Spinal cord (tissue), 10 donors: ENCODE results near the gene ZFP62. TPM values are rescaled to one million over a fixed set of nuclear protein-coding genes. Genes with fewer than 3 reads are reported as not detected.

Source experiments
- DNase-seq, 6 donors: peaks; one replicate each; pipeline versions ENCODE4 v3.0.0 to v3.0.0-alpha.2; 2013 to 2015; ENCODE audit warnings: low spot score in 6 of 6, low read depth in 4 of 6
- H3K27ac ChIP-seq: one replicate; pipeline ENCODE4 v1.5.1; 2013; ENCODE audit warnings: low read depth, low read length, control low read depth
- H3K27me3 ChIP-seq: one replicate; pipeline ENCODE4 v1.6.1; 2013; ENCODE audit warnings: low read length; ENCODE audit not compliant: control insufficient read depth, insufficient read depth
- H3K36me3 ChIP-seq: one replicate; pipeline ENCODE4 v1.6.1; 2013; ENCODE audit warnings: low read length; ENCODE audit not compliant: control insufficient read depth, insufficient read depth
- H3K4me1 ChIP-seq: one replicate; pipeline ENCODE4 v1.6.1; 2013; ENCODE audit warnings: low read length; ENCODE audit not compliant: control insufficient read depth, insufficient read depth
- H3K4me3 ChIP-seq: one replicate; pipeline ENCODE4 v1.5.1; 2013; ENCODE audit warnings: low read depth, low read length, control low read depth
- H3K9me3 ChIP-seq: one replicate; pipeline ENCODE4 v1.6.1; 2013; ENCODE audit warnings: low read length; ENCODE audit not compliant: control insufficient read depth, insufficient read depth
- WGBS: methylation state at CpG from one replicate; pipeline ENCODE4 v1.1.5; 2013; ENCODE audit warnings: missing lambda C conversion rate; ENCODE audit not compliant: insufficient coverage; 5-methylcytosine and 5-hydroxymethylcytosine counted together
- polyA plus RNA-seq, 2 donors: library from polyadenylated mRNA; unstranded; fragments of 120-200 nt; gene quantifications; one replicate each; pipeline ENCODE4 v1.2.1, GENCODE V29; 2013; ENCODE audit not compliant: insufficient read length in 2 of 2
- total RNA-seq, 2 donors: library from RNA; depleted of rRNA in 1 of 2; stranded (reverse); fragments of 120-200 nt in 1 of 2; fragments of >200 nt in 1 of 2; gene quantifications; one replicate each; pipeline versions ENCODE4 v1.2.3 to v1.2.4, GENCODE V29; 2013 to 2014
- donor health status: healthy.

The ZFP62 gene
- total and polyA plus RNA-seq, 4 donors = 34.1 to 46.2 (median 38.8) TPM

GRCh38 chr5:180870276-180871068 is 9.4 kb upstream of the ZFP62 start:
- H3K27me3 ChIP-seq = no peaks in the 10 kb centered on the region
- no peaks in the 10 kb centered on the region for H3K4me1 ChIP-seq
- no peaks in the 10 kb centered on the region for H3K9me3 ChIP-seq
- no peak overlapping the region for H3K4me3 ChIP-seq
- H3K36me3 ChIP-seq = no peaks in the 10 kb centered on the region
- no peak for DNase-seq
- 69% methylated on average over 9 of the region's 16 CpGs for WGBS
- H3K27ac ChIP-seq = no peak overlapping the region

- Histone ChIP-seq H3K36me3 (no peaks in the 10 kb centered on the region), H3K27me3 (no peaks in the 10 kb centered on the region), H3K4me3 (no peak overlapping the region), H3K9me3 (no peaks in the 10 kb centered on the region), H3K4me1 (no peaks in the 10 kb centered on the region), H3K27ac (no peak overlapping the region)
- DNase-seq = no peak
- no CpG with 5 or more reads among the region's 1 CpG for WGBS
Observed at GRCh38 chr5:180869587-180869986, 8.5 kb upstream of the ZFP62 start.

- 0% methylated on average over 1 of the region's 3 CpGs for WGBS
- Histone ChIP-seq H3K4me3 (no peak overlapping the region), H3K4me1 (no peaks in the 10 kb centered on the region), H3K9me3 (no peaks in the 10 kb centered on the region), H3K36me3 (no peaks in the 10 kb centered on the region), H3K27ac (no peak overlapping the region), H3K27me3 (no peaks in the 10 kb centered on the region)
- peak in 5 of 6 donors; percentile 33 to 88 (median 66) for DNase-seq
Observed at GRCh38 chr5:180868960-180869359, 7.9 kb upstream of the ZFP62 start.

GRCh38 chr5:180866985-180867384 is 5.9 kb upstream of the ZFP62 start:
- WGBS = 87% methylated on average over 7 of the region's 10 CpGs
- Histone ChIP-seq H3K27ac (no peak overlapping the region), H3K27me3 (no peaks in the 10 kb centered on the region), H3K36me3 (no peaks in the 10 kb centered on the region), H3K4me3 (no peak overlapping the region), H3K9me3 (no peaks in the 10 kb centered on the region), H3K4me1 (no peaks in the 10 kb centered on the region)
- DNase-seq = no peak

- no peak overlapping the region for H3K27ac ChIP-seq
- DNase-seq = peak in 1 of 6 donors; percentile 6
Observed at GRCh38 chr5:180865981-180866695, 5.1 kb upstream of the ZFP62 start.

GRCh38 chr5:180862645-180863044 is 1.6 kb upstream of the ZFP62 start:
- peaks cover 3% of the 10 kb centered on the region for H3K4me1 ChIP-seq

More at GRCh38 chr5:180865981-180866695, 5.1 kb upstream of the ZFP62 start:
- Histone ChIP-seq H3K36me3 (no peaks in the 10 kb centered on the region), H3K9me3 (no peaks in the 10 kb centered on the region), H3K4me1 (no peaks in the 10 kb centered on the region), H3K4me3 (no peak overlapping the region), H3K27me3 (no peaks in the 10 kb centered on the region)
- WGBS = no CpG with 5 or more reads among the region's 5 CpGs

GRCh38 chr5:180860273-180860886 is 696 bp downstream of the ZFP62 start:
- 1% methylated on average over 8 of the region's 18 CpGs for WGBS
- H3K9me3 ChIP-seq = no peaks in the 10 kb centered on the region
- peak overlapping the region; percentile 79 for H3K27ac ChIP-seq
- peak in 3 of 6 donors; percentile 14 to 73 (median 22) for DNase-seq
- peak overlapping the region; percentile 89 for H3K4me3 ChIP-seq
- peaks cover 9% of the 10 kb centered on the region for H3K36me3 ChIP-seq
- H3K27me3 ChIP-seq = no peaks in the 10 kb centered on the region
- H3K4me1 ChIP-seq = peaks cover 3% of the 10 kb centered on the region

More at GRCh38 chr5:180862645-180863044, 1.6 kb upstream of the ZFP62 start:
- Histone ChIP-seq H3K27ac (no peak overlapping the region), H3K4me3 (no peak overlapping the region), H3K9me3 (no peaks in the 10 kb centered on the region), H3K27me3 (no peaks in the 10 kb centered on the region), H3K36me3 (peaks cover 3% of the 10 kb centered on the region)
- no peak for DNase-seq
- 23% methylated on average over 8 of the region's 11 CpGs for WGBS

- Histone ChIP-seq H3K27me3 (no peaks in the 10 kb centered on the region), H3K4me3 (no peak overlapping the region), H3K27ac (no peak overlapping the region), H3K4me1 (peaks cover 3% of the 10 kb centered on the region), H3K9me3 (no peaks in the 10 kb centered on the region), H3K36me3 (peaks cover 13% of the 10 kb centered on the region)
- 95% methylated on average over 5 of the region's 6 CpGs for WGBS
- no peak for DNase-seq
Observed at GRCh38 chr5:180858586-180858985, 2.5 kb downstream of the ZFP62 start.

- Histone ChIP-seq H3K9me3 (peaks cover 2% of the 10 kb centered on the region), H3K36me3 (peaks cover 35% of the 10 kb centered on the region), H3K27ac (no peak overlapping the region), H3K27me3 (no peaks in the 10 kb centered on the region), H3K4me1 (no peaks in the 10 kb centered on the region), H3K4me3 (no peak overlapping the region)
- no CpG with 5 or more reads among the region's 1 CpG for WGBS
- DNase-seq = no peak
Observed at GRCh38 chr5:180853848-180854176, 7.3 kb downstream of the ZFP62 start.
